GM15510 (cell line): ENCODE results near the gene SMIM30.

ENCODE experiments used
- POLR2A ChIP-seq: IDR thresholded peaks from 3 replicates; pipeline ENCODE4 v1.6.1; 2011; ENCODE audit warnings: borderline replicate concordance; ENCODE audit not compliant: insufficient read length; ENCODE audit errors: extremely low read depth

The SMIM30 gene

DNA sequence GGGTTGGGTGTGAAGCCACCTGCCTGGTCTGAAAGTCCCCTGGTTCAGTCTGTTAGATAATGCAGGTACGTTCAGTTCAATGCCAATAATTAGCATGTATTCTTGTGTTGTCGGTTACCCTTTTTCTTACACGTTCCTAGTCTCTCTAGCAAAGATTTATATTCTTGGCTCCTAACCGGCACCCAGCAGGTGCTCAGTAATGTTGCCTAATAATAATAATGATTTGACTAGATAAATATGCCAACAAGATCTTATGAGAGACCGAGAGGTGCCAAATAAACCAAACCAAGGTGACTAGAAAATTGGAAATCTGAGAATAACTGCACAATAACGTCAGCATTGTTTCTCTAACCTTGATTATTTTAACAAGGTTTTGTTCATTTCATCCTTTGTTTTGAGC is 1.1 kb upstream of the SMIM30 start:
- no peak for TF ChIP-seq POLR2A

GRCh38 chr7:113113912-113114311 is 4.4 kb downstream of the SMIM30 start:
- TF ChIP-seq POLR2A, result no peak

DNA sequence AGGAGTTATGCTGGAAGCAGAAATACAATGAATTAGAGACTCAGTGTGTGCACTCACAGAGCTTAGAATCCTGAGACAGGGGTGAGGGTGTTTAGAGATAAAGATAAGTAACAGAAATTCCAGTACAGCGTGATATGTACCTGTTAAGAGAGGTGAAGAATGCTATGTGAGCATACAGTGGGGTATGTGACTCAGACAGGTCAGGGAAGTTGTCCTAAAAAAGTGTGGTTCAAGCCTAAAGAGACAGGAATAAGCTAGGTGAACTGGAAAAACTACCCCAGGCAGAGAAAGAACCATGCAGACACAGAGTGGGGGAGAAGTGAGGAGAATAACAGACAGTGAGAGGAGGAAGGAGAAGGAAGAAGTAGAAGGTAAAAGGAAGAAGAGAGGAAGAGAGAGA is 8.6 kb downstream of the SMIM30 start:
- TF ChIP-seq POLR2A, result no peak

GRCh38 chr7:113100121-113100603 is 18.2 kb downstream of the SMIM30 start:
- no peak for TF ChIP-seq POLR2A

GRCh38 chr7:113099284-113099919 is 19.0 kb downstream of the SMIM30 start:
- TF ChIP-seq POLR2A, result no peak

- no peak for TF ChIP-seq POLR2A
These were observed 23.7 kb downstream of the SMIM30 start for GRCh38 chr7:113094517-113095249.

GRCh38 chr7:113093561-113093960 is 24.8 kb downstream of the SMIM30 start:
- TF ChIP-seq POLR2A, result no peak

DNA sequence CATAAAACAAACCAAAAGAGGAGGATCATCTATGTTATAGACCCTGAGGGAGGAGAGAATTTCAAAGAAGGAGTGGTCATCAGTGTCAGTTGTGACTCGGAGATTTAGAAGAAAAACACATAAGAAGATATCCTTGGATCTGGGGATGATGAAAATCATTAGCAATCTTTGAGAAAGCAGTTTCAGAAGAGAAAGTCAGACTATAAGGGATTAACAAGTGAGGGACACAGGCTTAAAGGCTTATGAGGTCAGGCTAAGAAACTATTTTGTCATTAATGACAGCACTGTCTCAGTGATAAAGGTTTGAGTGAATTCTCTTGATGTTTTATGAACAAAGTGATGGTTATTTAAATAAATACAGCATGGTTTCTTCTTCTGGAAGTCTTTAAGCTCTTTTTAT is 25.6 kb downstream of the SMIM30 start:
- no peak for TF ChIP-seq POLR2A

DNA sequence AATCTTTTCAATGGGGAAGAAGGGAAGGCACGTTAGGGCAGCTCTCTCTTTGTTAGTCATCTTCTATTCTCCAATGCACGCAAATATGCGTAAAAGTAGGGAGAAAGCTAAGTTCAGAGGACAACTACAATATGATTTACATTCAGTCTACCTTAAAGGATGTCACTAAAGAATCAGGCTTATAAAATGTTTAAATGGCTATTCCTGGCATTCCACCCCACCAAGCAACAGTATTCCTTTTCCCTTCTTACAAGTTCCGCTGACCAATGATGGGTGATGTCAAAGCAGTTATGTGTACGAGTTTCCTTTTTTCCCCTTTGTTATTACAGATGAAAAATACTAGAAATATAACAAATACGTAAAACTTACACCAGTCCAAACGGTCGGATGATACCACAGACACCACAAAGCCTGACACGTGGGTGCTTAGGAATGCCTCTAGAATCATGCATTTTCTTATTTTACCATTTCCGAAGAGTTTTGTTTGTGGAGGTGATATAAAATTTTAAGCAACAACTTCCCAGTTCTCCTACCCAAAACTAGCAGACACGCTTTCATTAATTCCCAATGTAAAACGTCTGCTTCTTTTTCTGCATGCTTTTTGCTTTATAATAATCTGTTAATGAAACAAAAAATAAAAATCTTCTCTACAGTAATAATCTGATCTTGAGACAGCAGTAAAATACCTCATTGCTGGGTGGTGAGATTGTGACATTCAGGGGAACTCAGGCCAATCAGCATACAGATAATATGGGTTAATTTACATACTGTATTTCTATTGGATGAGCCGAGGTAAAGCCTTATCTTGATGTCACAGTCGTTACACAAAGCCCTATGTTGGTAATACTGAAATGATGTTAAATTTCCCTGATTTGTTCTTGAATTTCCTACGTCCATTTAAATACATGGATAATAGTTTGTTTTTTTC is 31.0 kb downstream of the SMIM30 start:
- TF ChIP-seq POLR2A, result no peak

DNA sequence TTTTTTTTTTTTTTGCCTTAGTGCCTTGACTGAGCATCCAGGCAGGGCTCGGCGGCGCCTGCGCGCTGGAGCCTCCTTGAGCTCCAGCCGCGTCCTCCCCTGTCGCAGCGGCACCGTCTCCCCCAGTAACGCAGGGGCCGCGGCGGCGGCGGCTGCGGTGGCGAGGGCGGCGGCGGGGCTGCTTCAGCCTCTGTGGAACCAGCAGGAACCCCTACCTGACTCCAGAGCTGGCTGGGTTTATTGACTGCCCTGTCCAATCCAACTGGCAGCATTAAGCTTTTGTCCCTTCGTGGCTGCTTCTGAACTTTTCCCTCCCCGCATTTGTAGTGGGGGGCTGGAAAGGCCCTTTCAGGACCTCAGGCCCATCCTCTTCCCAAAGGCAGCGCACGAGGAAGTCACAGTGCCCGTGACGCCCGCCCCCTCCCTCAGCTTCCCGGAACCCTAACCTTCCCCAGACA is 31.9 kb downstream of the SMIM30 start, which contains the start of gene GPR85:
TSS of gene GPR85 (minus strand) at position 397 of the 458 bp plus-strand sequence. CDS start 2,106 bp downstream, outside the sequence.
- TF ChIP-seq POLR2A, result no peak

DNA sequence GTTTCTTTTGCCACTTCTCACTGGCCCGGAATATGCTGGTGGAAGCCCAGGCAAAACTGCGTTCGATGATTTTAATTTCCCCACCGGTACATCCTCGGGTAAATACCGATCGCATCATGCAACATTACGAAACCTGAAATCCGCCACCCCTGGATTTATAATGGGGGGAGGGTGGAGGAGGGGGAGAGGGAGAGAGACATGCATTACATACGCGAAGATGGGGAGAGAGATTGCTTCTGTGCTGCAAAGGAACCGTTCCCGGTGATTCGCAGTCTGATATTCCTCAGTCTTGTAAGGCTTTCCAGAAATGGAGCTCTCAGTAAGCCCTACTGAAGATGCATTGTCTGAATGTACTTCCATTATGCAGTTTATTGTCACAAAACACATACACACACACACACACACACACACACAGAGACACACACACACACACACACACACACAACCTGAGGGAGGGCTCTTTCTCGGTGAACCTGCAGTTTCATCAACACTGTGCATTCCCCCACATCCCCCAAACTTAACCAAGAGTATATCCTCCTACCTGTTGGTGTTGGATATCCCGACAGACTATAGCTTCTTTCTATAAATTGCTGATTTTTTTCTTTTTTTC is 32.5 kb downstream of the SMIM30 start:
- TF ChIP-seq POLR2A, result no peak

DNA sequence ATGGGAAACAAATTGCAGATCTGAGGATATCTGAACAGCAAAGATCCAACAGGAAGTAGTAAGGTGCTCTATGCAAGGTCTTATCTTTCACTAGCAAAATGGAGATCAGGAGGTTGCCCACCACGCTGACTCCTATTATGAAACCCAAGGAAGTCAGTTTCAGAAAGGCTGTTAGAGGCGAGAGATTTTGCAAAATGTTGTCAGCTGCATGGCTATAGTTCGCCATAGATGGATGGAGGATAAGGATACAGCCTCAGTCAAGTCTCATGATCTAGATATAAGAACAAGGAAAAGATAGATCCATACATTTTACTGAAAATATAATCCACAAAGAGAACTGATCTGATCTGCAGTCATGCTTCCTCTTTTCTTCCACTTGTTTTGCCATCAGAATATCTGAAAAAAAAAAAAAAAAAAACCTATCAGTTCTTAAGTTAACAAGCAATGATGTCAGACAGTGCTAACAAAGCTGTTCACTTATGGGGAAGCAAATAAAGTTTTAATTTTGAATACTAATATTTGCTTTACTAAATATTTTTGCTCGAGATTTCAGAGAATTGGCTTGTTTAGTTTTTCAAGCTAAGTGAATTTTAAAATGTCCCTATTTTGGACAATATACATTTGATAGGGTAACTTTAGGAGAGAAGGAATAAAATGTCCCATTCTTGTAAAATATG is 33.7 kb downstream of the SMIM30 start:
- TF ChIP-seq POLR2A, result no peak

DNA sequence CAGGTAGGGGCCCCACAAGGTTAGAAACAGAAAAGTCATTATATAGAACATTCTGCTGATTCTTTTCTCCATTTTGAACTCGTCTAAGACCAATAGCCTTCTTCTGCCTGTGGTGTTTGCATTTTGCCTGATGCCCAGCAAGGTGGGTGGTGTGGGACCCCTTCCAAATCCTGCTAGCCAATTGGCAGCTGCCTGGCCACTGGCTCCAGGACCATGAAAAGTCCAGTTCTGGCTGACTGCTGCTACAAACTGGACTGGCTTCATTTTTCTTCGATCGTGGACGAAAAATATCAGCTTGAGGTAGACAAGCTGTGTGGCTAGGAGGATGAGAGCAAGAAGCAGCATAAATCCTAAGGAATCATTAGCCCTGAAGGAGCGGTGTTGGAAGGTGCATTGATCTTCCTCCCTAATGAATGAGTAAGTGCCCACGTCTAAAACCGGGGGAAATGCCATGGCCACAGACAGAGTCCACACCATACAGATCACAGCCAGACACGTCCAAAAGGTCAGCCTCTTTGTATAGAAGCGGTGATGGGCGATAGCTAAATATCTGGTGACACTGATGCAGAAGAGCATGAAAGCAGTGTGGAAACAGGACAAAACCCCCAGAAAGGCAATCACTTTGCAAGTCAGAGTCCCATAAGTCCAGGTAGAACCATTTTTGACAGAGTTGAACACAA is 34.4 kb downstream of the SMIM30 start:
- TF ChIP-seq POLR2A, result no peak
